WTC11 (cell line): ENCODE results near the gene PXYLP1. TPM values are rescaled to one million over a fixed set of nuclear protein-coding genes. Genes with fewer than 3 reads are reported as not detected.

Source experiments
- ATAC-seq: fragments of 200-7000 bp; cut with Tn5 transposase; 2 replicates; pipeline ENCODE4 v1.10.0; 2021; ENCODE audit warnings: mild to moderate bottlenecking, moderate library complexity
- CTCF ChIA-PET: fragments of 300-600 bp; sonication (Branson Sonifier 250); formaldehyde crosslinking; loops from one replicate; lab custom pipeline; 2021; ENCODE audit warnings: antibody characterized with exemption; lab: Charles Lee
- POLR2A ChIA-PET: fragments of 350-600 bp; sonication (Branson Sonifier 250); formaldehyde crosslinking; loops from one replicate; lab custom pipeline; 2021; ENCODE audit warnings: antibody characterized with exemption; lab: Charles Lee
- DNase-seq: peaks from one replicate; pipeline ENCODE4 v3.0.0; 2021; ENCODE audit warnings: low spot score
- H3K27ac Mint-ChIP-seq: 2 replicates; pipeline ENCODE4 v1.8.0; 2021; ENCODE audit warnings: mixed read lengths
- H3K27me3 Mint-ChIP-seq: 2 replicates; pipeline ENCODE4 v1.8.0; 2021; ENCODE audit warnings: low read depth, mild to moderate bottlenecking, moderate library complexity, mixed read lengths
- H3K36me3 Mint-ChIP-seq: 2 replicates; pipeline ENCODE4 v1.8.0; 2021; ENCODE audit warnings: mixed read lengths
- H3K4me1 Mint-ChIP-seq: 2 replicates; pipeline ENCODE4 v1.8.0; 2022; ENCODE audit warnings: mixed read lengths
- H3K4me3 Mint-ChIP-seq: 2 replicates; pipeline ENCODE4 v1.8.0; 2021; ENCODE audit warnings: mild to moderate bottlenecking, moderate library complexity, mixed read lengths
- H3K9me3 Mint-ChIP-seq: 2 replicates; pipeline ENCODE4 v1.8.0; 2021; ENCODE audit warnings: mixed read lengths
- ARID4B ChIP-seq: sonication (generic); formaldehyde crosslinking; IDR thresholded peaks from 2 replicates; pipeline ENCODE4 v1.8.0; 2023; ENCODE audit warnings: missing genetic modification reagents, mild to moderate bottlenecking, borderline replicate concordance
- ATF1 ChIP-seq: sonication (generic); formaldehyde crosslinking; IDR thresholded peaks from 2 replicates; pipeline ENCODE4 v1.8.1; 2023; ENCODE audit warnings: mild to moderate bottlenecking, moderate library complexity, missing genetic modification reagents
- E2F5 ChIP-seq: sonication (generic); formaldehyde crosslinking; IDR thresholded peaks from 2 replicates; pipeline ENCODE4 v1.8.1; 2022; ENCODE audit warnings: mild to moderate bottlenecking, moderate library complexity, missing genetic modification reagents
- JUN ChIP-seq: sonication (generic); formaldehyde crosslinking; IDR thresholded peaks from 2 replicates; pipeline ENCODE4 v1.8.0; 2023; ENCODE audit warnings: mild to moderate bottlenecking, missing genetic modification reagents
- RORB ChIP-seq: fragments of 250-450 bp; sonication (Bioruptor Pico); IDR thresholded peaks from 2 replicates; pipeline ENCODE4 v1.9.0; 2021; ENCODE audit warnings: mild to moderate bottlenecking
- SMAD3 ChIP-seq: sonication (generic); formaldehyde crosslinking; IDR thresholded peaks from 2 replicates; pipeline ENCODE4 v1.8.0; 2022; ENCODE audit warnings: missing genetic modification reagents, mild to moderate bottlenecking, borderline replicate concordance
- TCF7 ChIP-seq: sonication (generic); formaldehyde crosslinking; IDR thresholded peaks from 2 replicates; pipeline ENCODE4 v1.8.0; 2022; ENCODE audit warnings: mild to moderate bottlenecking, low read depth, missing genetic modification reagents, moderate library complexity
- ZBTB21 ChIP-seq: sonication (generic); formaldehyde crosslinking; IDR thresholded peaks from 2 replicates; pipeline ENCODE4 v1.8.1; 2023; ENCODE audit warnings: mild to moderate bottlenecking, missing genetic modification reagents, borderline replicate concordance
- total RNA-seq: library from RNA; stranded (reverse); gene quantifications from 3 replicates; pipeline ENCODE4 v1.2.3, GENCODE V29; 2021
- TF ChIP-seq, protein P1 (sequence below): sonication (generic); formaldehyde crosslinking; IDR thresholded peaks from 2 replicates; pipeline ENCODE4 v1.8.0; 2023; ENCODE audit warnings: mild to moderate bottlenecking, missing genetic modification reagents
- TF ChIP-seq, protein P2 (sequence below): fragments of 200-600 bp; IDR thresholded peaks from 2 replicates; pipeline ENCODE4 v1.8.0; 2022; ENCODE audit warnings: antibody characterized with exemption
- TF ChIP-seq, protein P3 (sequence below): fragments of 250-450 bp; sonication (Bioruptor Pico); IDR thresholded peaks from 2 replicates; pipeline ENCODE4 v1.9.0; 2021; ENCODE audit warnings: mild to moderate bottlenecking, borderline replicate concordance

Gene PXYLP1
- total RNA-seq, 1 experiment from 2014 or later: 20.1 TPM

DNA sequence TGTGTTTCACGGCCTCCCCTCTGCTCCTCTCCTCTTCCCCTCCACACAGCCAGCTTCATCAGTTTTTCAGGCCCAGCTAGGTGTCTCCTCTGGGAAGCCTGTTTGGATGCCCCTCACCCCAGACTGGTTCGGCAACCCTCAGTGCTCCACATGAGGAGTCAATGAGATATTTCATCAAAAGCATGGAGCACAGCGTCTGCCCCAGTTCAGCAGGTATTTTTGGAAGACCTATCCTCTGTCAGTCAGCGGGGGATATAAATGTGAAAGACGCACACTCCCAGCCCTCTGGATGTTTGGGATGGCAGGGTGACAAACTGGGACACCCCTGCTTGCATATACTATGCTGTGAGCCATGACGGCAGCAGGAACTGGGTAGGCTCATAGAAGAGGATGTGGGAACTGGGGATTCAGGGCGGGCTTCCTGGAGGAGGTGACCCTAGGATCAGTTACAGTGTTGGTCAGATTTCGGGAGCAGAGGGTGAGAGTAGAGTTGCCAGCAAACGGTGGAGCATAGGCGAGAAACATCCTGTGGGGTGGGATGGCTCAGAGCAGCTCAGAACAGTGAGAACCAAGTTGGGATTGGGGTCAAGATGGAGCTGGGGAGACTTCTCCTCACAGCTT, 42.9 kb downstream of the PXYLP1 start (continued):
- TF ChIP-seq, protein P1, sequence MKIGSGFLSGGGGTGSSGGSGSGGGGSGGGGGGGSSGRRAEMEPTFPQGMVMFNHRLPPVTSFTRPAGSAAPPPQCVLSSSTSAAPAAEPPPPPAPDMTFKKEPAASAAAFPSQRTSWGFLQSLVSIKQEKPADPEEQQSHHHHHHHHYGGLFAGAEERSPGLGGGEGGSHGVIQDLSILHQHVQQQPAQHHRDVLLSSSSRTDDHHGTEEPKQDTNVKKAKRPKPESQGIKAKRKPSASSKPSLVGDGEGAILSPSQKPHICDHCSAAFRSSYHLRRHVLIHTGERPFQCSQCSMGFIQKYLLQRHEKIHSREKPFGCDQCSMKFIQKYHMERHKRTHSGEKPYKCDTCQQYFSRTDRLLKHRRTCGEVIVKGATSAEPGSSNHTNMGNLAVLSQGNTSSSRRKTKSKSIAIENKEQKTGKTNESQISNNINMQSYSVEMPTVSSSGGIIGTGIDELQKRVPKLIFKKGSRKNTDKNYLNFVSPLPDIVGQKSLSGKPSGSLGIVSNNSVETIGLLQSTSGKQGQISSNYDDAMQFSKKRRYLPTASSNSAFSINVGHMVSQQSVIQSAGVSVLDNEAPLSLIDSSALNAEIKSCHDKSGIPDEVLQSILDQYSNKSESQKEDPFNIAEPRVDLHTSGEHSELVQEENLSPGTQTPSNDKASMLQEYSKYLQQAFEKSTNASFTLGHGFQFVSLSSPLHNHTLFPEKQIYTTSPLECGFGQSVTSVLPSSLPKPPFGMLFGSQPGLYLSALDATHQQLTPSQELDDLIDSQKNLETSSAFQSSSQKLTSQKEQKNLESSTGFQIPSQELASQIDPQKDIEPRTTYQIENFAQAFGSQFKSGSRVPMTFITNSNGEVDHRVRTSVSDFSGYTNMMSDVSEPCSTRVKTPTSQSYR: no peak

DNA sequence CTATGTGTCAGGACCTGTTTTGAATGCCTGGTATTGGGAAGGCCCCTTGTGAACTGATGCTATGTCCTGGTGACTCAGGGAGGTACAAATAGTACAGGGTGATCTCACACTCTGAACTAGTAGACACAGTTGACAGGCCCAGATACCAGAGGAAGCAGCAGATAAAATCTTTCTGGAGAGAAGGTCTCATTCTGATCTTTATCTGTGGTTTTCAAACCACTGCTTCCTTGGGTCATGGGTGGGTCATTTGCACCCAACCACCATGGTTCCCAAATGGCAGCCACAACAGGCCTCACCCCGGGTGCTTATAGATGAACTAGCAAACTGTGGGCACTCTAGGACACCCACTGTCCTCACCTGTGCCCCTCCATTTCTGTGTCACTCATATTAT, 43.4 kb downstream of the PXYLP1 start:
- H3K27ac Mint-ChIP-seq: no peak overlapping the region
- no peak for DNase-seq
- TF ChIP-seq ATF1 (CRISPR knock-in tag) (no peak), ZBTB21 (CRISPR knock-in tag) (no peak), JUN (CRISPR knock-in tag) (no peak), TCF7 (CRISPR knock-in tag) (no peak), E2F5 (CRISPR knock-in tag) (no peak), SMAD3 (CRISPR knock-in tag) (no peak), ARID4B (CRISPR knock-in tag) (no peak), RORB (no peak)
- TF ChIP-seq, protein P2, sequence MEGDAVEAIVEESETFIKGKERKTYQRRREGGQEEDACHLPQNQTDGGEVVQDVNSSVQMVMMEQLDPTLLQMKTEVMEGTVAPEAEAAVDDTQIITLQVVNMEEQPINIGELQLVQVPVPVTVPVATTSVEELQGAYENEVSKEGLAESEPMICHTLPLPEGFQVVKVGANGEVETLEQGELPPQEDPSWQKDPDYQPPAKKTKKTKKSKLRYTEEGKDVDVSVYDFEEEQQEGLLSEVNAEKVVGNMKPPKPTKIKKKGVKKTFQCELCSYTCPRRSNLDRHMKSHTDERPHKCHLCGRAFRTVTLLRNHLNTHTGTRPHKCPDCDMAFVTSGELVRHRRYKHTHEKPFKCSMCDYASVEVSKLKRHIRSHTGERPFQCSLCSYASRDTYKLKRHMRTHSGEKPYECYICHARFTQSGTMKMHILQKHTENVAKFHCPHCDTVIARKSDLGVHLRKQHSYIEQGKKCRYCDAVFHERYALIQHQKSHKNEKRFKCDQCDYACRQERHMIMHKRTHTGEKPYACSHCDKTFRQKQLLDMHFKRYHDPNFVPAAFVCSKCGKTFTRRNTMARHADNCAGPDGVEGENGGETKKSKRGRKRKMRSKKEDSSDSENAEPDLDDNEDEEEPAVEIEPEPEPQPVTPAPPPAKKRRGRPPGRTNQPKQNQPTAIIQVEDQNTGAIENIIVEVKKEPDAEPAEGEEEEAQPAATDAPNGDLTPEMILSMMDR: no peak
- TF ChIP-seq, protein P3, sequence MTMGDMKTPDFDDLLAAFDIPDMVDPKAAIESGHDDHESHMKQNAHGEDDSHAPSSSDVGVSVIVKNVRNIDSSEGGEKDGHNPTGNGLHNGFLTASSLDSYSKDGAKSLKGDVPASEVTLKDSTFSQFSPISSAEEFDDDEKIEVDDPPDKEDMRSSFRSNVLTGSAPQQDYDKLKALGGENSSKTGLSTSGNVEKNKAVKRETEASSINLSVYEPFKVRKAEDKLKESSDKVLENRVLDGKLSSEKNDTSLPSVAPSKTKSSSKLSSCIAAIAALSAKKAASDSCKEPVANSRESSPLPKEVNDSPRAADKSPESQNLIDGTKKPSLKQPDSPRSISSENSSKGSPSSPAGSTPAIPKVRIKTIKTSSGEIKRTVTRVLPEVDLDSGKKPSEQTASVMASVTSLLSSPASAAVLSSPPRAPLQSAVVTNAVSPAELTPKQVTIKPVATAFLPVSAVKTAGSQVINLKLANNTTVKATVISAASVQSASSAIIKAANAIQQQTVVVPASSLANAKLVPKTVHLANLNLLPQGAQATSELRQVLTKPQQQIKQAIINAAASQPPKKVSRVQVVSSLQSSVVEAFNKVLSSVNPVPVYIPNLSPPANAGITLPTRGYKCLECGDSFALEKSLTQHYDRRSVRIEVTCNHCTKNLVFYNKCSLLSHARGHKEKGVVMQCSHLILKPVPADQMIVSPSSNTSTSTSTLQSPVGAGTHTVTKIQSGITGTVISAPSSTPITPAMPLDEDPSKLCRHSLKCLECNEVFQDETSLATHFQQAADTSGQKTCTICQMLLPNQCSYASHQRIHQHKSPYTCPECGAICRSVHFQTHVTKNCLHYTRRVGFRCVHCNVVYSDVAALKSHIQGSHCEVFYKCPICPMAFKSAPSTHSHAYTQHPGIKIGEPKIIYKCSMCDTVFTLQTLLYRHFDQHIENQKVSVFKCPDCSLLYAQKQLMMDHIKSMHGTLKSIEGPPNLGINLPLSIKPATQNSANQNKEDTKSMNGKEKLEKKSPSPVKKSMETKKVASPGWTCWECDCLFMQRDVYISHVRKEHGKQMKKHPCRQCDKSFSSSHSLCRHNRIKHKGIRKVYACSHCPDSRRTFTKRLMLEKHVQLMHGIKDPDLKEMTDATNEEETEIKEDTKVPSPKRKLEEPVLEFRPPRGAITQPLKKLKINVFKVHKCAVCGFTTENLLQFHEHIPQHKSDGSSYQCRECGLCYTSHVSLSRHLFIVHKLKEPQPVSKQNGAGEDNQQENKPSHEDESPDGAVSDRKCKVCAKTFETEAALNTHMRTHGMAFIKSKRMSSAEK: no peak
- TF ChIP-seq, all 79 proteins: peak for 0
- ATAC-seq: no peak
- ChIA-PET POLR2A (interaction anchor here (0.6 kb wide), 1 partner anchor 1650 kb away, joined by 5 read pairs; no protein-coding TSS in a partner anchor), CTCF (no interaction called here)
- H3K4me3 Mint-ChIP-seq: no peak overlapping the region
- no peaks in the 10 kb centered on the region for H3K9me3 Mint-ChIP-seq
- H3K36me3 Mint-ChIP-seq: peaks cover 2% of the 10 kb centered on the region; the same call in 1 of the 2 replicates
- H3K4me1 Mint-ChIP-seq: 0 out of 2 replicates have a peak, but pooled peaks cover 7% of the 10 kb centered on the region
- H3K27me3 Mint-ChIP-seq: no peaks in the 10 kb centered on the region
